ENCODE data around the gene EFNB2. TPM values are rescaled to one million over a fixed set of nuclear protein-coding genes. Genes with fewer than 3 reads are reported as not detected.

Gene EFNB2
- total RNA-seq, 4 donors from 2014 or later, result 46.8 to 84.2 (median 77.6) TPM

GRCh38 chr13:106562301-106562700 is 26.8 kb upstream of the EFNB2 start:
- no peak for DNase-seq
- Histone ChIP-seq H3K4me1 (peaks cover 35 to 75% (median 52%) of the 10 kb centered on the region in 4 donors), H3K27me3 (no peaks in the 10 kb centered on the region), H3K4me3 (no peak overlapping the region), H3K9me3 (no peaks in the 10 kb centered on the region), H3K36me3 (peaks cover 0 to 17% (median 0%) of the 10 kb centered on the region in 4 donors), H3K27ac (peak overlapping the region in 1 of 4 donors; percentile 40)
- WGBS, 2 donors (ENCODE audit: low coverage in 1 of 2), result 94 to 100% methylated on average over 1 of the region's 1 CpG
- intact Hi-C loops (cut with DNase I; ENCODE audit: low total_unique reads), result no loop called here
- TF ChIP-seq POLR2AphosphoS5 (IDR thresholded peaks at IDR 0.05) (no peak), CTCF (IDR thresholded peaks at IDR 0.05) (no peak), POLR2A (IDR thresholded peaks at IDR 0.05) (no peak), EP300 (IDR thresholded peaks at IDR 0.05; ENCODE audit: low read depth) (no peak)
- in situ Hi-C loops (cut with MboI; ENCODE audit: low pct_ligation_motif_present in 1 of 4, low pct_unique_long_range_greater_than_20kb in 1 of 4, low sequenced_read_pairs in 3 of 4), result loop anchor here in 1 of 4 donors (25.0 kb wide), 1 partner anchor 350 kb away; no protein-coding TSS in a partner anchor

GRCh38 chr13:106561551-106562170 is 26.2 kb upstream of the EFNB2 start:
- WGBS, 2 donors (ENCODE audit: low coverage in 1 of 2), result 45 to 52% methylated on average over 6 of the region's 6 CpGs
- in situ Hi-C loops (cut with MboI; ENCODE audit: low pct_ligation_motif_present in 1 of 4, low pct_unique_long_range_greater_than_20kb in 1 of 4, low sequenced_read_pairs in 3 of 4) (loop anchor here in 1 of 4 donors (25.0 kb wide), 1 partner anchor 351 kb away; no protein-coding TSS in a partner anchor), intact Hi-C loops (cut with DNase I; ENCODE audit: low total_unique reads) (no loop called here)
- Histone ChIP-seq H3K4me1 (peaks cover 36 to 73% (median 51%) of the 10 kb centered on the region in 4 donors), H3K27me3 (no peaks in the 10 kb centered on the region), H3K27ac (peak overlapping the region in 1 of 4 donors; percentile 40), H3K4me3 (no peak overlapping the region), H3K9me3 (no peaks in the 10 kb centered on the region), H3K36me3 (peaks cover 0 to 24% (median 2%) of the 10 kb centered on the region in 4 donors)
- DNase-seq, result no peak
- TF ChIP-seq POLR2AphosphoS5 (IDR thresholded peaks at IDR 0.05) (no peak), POLR2A (IDR thresholded peaks at IDR 0.05) (no peak), CTCF (IDR thresholded peaks at IDR 0.05) (no peak), EP300 (IDR thresholded peaks at IDR 0.05; ENCODE audit: low read depth) (no peak)

DNA sequence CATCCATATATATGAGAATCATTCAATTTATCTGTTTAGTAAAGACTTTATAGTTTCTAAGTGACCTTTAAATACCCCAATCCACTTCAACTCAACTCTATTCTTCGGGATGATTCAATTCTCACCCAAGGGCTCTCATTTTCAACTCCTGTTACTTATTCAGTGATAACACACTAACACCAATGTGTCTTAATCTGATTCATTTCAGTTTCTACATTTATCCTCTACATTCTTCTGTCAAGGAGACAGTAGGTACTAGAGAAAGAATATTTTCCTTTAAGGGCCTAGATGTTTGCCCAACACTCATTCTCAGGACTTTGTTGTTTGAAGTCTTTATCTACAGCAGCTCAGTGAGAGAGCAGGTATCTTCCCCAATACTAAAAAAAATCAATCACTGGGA is 25.4 kb upstream of the EFNB2 start:
- Histone ChIP-seq H3K9me3 (no peaks in the 10 kb centered on the region), H3K4me3 (no peak overlapping the region), H3K27me3 (no peaks in the 10 kb centered on the region), H3K36me3 (peaks cover 0 to 32% (median 7%) of the 10 kb centered on the region in 4 donors), H3K4me1 (peaks cover 29 to 65% (median 42%) of the 10 kb centered on the region in 4 donors), H3K27ac (no peak overlapping the region)
- in situ Hi-C loops (cut with MboI; ENCODE audit: low pct_ligation_motif_present in 1 of 4, low pct_unique_long_range_greater_than_20kb in 1 of 4, low sequenced_read_pairs in 3 of 4), result loop anchor here in 1 of 4 donors (25.0 kb wide), 1 partner anchor 351 kb away; no protein-coding TSS in a partner anchor
- intact Hi-C loops (cut with DNase I; ENCODE audit: low total_unique reads), result no loop called here
- TF ChIP-seq CTCF (IDR thresholded peaks at IDR 0.05) (no peak), POLR2A (IDR thresholded peaks at IDR 0.05) (no peak), EP300 (IDR thresholded peaks at IDR 0.05; ENCODE audit: low read depth) (no peak), POLR2AphosphoS5 (IDR thresholded peaks at IDR 0.05) (no peak)
- WGBS, 2 donors (ENCODE audit: low coverage in 1 of 2), result 33 to 51% methylated on average over 1 of the region's 1 CpG
- no peak for DNase-seq

DNA sequence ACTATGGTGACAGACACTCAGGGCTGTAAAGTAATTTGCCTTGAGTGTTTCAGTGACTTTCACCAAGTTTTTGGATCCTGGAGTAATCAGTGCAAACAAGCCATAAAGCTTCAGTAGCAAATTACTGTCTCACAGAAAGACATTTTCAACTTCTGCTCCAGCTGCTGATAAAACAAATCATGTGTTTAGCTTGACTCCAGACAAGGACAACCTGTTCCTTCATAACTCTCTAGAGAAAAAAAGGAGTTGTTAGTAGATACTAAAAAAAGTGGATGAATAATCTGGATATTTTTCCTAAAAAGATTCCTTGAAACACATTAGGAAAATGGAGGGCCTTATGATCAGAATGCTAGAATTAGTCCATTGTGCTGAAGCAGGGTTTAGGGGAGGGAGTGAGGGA is 23.1 kb upstream of the EFNB2 start:
- peaks cover 0 to 53% (median 18%) of the 10 kb centered on the region in 4 donors for H3K36me3 ChIP-seq
- no peaks in the 10 kb centered on the region for H3K9me3 ChIP-seq
- H3K27me3 ChIP-seq, result no peaks in the 10 kb centered on the region
- H3K4me3 ChIP-seq, result no peak overlapping the region
- no peak overlapping the region for H3K27ac ChIP-seq
- intact Hi-C loops (cut with DNase I; ENCODE audit: low total_unique reads), result no loop called here
- TF ChIP-seq CTCF (IDR thresholded peaks at IDR 0.05), result no peak
- no peak for TF ChIP-seq EP300 (IDR thresholded peaks at IDR 0.05; ENCODE audit: low read depth)
- TF ChIP-seq POLR2AphosphoS5 (IDR thresholded peaks at IDR 0.05), result no peak
- TF ChIP-seq POLR2A (IDR thresholded peaks at IDR 0.05), result no peak
- DNase-seq, result no peak
- in situ Hi-C loops (cut with MboI; ENCODE audit: low pct_ligation_motif_present in 1 of 4, low pct_unique_long_range_greater_than_20kb in 1 of 4, low sequenced_read_pairs in 3 of 4), result loop anchor here in 1 of 4 donors (25.0 kb wide), 1 partner anchor 354 kb away; no protein-coding TSS in a partner anchor
- peaks cover 6 to 42% (median 25%) of the 10 kb centered on the region in 4 donors for H3K4me1 ChIP-seq
